Measurements from ENCODE around the gene TACC3. TPM values are rescaled to one million over a fixed set of nuclear protein-coding genes. Genes with fewer than 3 reads are reported as not detected.
A peak's percentile ranks its signal among the peaks of the same experiment; 100 is the strongest.

The TACC3 gene
- total RNA-seq, 4 donors from 2014 or later = 5.9 to 175 (median 23.1) TPM

DNA sequence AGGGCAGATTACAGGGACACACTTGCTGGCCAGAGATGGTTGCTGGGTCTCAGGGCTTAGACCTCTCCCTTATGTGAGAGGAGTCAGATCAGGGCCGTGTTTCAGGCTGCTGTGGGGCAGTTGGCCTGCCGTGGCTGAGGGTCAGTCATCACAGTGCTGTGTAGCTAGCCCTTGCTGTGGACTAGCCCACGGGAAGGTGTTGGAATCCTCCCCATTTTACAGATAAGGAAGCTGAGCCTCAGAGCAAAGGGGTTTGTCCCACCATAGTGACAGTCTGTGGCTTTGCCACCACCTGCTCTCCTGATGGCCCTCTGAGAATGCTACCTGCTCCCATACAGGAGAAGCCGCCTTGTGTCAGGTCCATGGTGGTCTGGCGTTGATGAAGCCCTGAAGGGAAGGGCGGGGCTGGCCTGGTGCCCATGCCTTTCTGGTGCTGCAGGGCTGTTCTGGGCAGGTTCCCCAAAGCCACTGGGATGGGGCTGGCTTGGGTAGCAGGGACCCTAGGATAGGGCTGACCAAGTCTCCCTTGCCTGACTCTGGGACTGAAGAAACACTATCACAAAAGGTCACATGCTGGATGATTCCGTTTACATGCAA is 34.8 kb upstream of the TACC3 start:
- in situ Hi-C loops (cut with MboI; ENCODE audit: low pct_ligation_motif_present in 1 of 4, low pct_unique_long_range_greater_than_20kb in 1 of 4, low sequenced_read_pairs in 3 of 4) = loop anchor here in 1 of 4 donors (5.0 kb wide), 1 partner anchor 46 kb away; no protein-coding TSS in a partner anchor
- no peak for DNase-seq
- peaks cover 0 to 20% (median 12%) of the 10 kb centered on the region in 4 donors for H3K4me1 ChIP-seq
- intact Hi-C loops (cut with DNase I; ENCODE audit: low total_unique reads) = no loop called here
- no peaks in the 10 kb centered on the region for H3K27me3 ChIP-seq
- 48% methylated on average over 7 of the region's 7 CpGs; no CpG with 5 or more reads in 1 of the 2 donors for WGBS, 2 donors (ENCODE audit: low coverage in 1 of 2)
- H3K36me3 ChIP-seq = peaks cover 0 to under 1% (median 0%) of the 10 kb centered on the region in 4 donors
- H3K9me3 ChIP-seq = no peaks in the 10 kb centered on the region
- no peak overlapping the region for H3K27ac ChIP-seq
- H3K4me3 ChIP-seq = no peak overlapping the region
- TF ChIP-seq EP300 (IDR thresholded peaks at IDR 0.05; ENCODE audit: low read depth) (no peak), POLR2AphosphoS5 (IDR thresholded peaks at IDR 0.05) (no peak), POLR2A (IDR thresholded peaks at IDR 0.05) (no peak)
- TF ChIP-seq, protein P1, sequence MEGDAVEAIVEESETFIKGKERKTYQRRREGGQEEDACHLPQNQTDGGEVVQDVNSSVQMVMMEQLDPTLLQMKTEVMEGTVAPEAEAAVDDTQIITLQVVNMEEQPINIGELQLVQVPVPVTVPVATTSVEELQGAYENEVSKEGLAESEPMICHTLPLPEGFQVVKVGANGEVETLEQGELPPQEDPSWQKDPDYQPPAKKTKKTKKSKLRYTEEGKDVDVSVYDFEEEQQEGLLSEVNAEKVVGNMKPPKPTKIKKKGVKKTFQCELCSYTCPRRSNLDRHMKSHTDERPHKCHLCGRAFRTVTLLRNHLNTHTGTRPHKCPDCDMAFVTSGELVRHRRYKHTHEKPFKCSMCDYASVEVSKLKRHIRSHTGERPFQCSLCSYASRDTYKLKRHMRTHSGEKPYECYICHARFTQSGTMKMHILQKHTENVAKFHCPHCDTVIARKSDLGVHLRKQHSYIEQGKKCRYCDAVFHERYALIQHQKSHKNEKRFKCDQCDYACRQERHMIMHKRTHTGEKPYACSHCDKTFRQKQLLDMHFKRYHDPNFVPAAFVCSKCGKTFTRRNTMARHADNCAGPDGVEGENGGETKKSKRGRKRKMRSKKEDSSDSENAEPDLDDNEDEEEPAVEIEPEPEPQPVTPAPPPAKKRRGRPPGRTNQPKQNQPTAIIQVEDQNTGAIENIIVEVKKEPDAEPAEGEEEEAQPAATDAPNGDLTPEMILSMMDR (IDR thresholded peaks at IDR 0.05) = no peak

DNA sequence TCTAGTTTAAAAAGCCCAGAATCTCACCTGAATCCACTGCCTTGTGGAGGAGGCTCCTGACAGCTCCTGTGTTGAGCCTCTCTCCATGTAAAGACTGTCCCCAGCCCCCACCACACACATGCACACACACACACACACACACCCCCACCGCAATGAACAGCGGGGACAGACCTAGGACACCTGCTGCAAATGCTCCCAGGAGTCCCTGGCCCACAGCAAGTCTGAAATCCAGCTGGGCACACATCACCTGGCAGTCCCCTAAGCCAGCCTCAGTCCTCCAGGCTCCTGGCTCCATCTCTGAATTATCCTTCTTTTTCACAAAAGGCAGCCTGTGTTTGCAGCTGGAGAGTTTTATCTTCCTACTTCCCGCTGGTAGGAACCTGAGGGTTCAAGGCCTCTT is 30.6 kb upstream of the TACC3 start:
- in situ Hi-C loops (cut with MboI; ENCODE audit: low pct_ligation_motif_present in 1 of 4, low pct_unique_long_range_greater_than_20kb in 1 of 4, low sequenced_read_pairs in 3 of 4) (no loop called here), intact Hi-C loops (cut with DNase I; ENCODE audit: low total_unique reads) (no loop called here)
- TF ChIP-seq POLR2A (IDR thresholded peaks at IDR 0.05) (no peak), POLR2AphosphoS5 (IDR thresholded peaks at IDR 0.05) (no peak), EP300 (IDR thresholded peaks at IDR 0.05; ENCODE audit: low read depth) (no peak)
- TF ChIP-seq, protein P1 (IDR thresholded peaks at IDR 0.05) = no peak
- H3K27me3 ChIP-seq = no peaks in the 10 kb centered on the region
- no peaks in the 10 kb centered on the region for H3K4me1 ChIP-seq
- no peaks in the 10 kb centered on the region for H3K9me3 ChIP-seq
- WGBS, 2 donors (ENCODE audit: low coverage in 1 of 2) = 100% methylated on average over 3 of the region's 3 CpGs; no CpG with 5 or more reads in 1 of the 2 donors
- no peak overlapping the region for H3K27ac ChIP-seq
- peaks cover 0 to 21% (median 9%) of the 10 kb centered on the region in 4 donors for H3K36me3 ChIP-seq
- H3K4me3 ChIP-seq = no peak overlapping the region
- DNase-seq = no peak

DNA sequence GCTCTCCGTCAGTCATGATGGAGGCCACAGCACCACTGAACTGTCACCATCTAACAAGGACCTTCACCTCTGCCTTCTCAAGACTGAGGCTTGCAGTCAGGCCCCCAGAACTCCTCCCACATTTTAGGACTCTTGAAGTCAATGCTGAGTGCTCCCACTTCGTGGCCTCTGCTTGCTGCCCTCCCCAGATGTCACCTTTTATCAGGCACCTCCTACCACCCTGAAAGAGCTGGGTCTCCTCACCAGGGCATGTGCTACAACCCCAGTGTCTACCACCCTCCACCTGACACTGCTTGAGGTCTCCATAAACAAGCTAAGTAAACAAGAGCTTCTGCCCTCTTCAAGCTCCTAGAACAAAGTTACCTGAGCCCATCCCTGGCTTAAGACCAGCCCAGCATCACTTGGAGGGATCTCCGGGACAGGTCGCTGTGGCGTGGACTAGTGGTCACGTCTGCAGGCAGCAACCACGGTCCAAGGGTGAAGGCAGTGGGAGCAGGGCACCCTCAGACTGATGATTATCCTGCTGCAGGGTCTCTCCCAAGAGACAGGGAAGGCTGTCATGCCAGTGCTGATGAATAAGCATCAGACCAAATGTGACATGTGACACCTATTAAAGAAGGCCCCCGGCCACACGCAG is 29.5 kb upstream of the TACC3 start:
- in situ Hi-C loops (cut with MboI; ENCODE audit: low pct_ligation_motif_present in 1 of 4, low pct_unique_long_range_greater_than_20kb in 1 of 4, low sequenced_read_pairs in 3 of 4) (no loop called here), intact Hi-C loops (cut with DNase I; ENCODE audit: low total_unique reads) (no loop called here)
- Histone ChIP-seq H3K9me3 (no peaks in the 10 kb centered on the region), H3K4me1 (no peaks in the 10 kb centered on the region), H3K27ac (no peak overlapping the region), H3K27me3 (no peaks in the 10 kb centered on the region), H3K36me3 (peaks cover 0 to 31% (median 11%) of the 10 kb centered on the region in 4 donors), H3K4me3 (no peak overlapping the region)
- 90% methylated on average over 8 of the region's 9 CpGs; no CpG with 5 or more reads in 1 of the 2 donors for WGBS, 2 donors (ENCODE audit: low coverage in 1 of 2)
- DNase-seq = no peak
- TF ChIP-seq POLR2A (IDR thresholded peaks at IDR 0.05) (no peak), POLR2AphosphoS5 (IDR thresholded peaks at IDR 0.05) (no peak), EP300 (IDR thresholded peaks at IDR 0.05; ENCODE audit: low read depth) (no peak)
- TF ChIP-seq, protein P1 (IDR thresholded peaks at IDR 0.05) = no peak

DNA sequence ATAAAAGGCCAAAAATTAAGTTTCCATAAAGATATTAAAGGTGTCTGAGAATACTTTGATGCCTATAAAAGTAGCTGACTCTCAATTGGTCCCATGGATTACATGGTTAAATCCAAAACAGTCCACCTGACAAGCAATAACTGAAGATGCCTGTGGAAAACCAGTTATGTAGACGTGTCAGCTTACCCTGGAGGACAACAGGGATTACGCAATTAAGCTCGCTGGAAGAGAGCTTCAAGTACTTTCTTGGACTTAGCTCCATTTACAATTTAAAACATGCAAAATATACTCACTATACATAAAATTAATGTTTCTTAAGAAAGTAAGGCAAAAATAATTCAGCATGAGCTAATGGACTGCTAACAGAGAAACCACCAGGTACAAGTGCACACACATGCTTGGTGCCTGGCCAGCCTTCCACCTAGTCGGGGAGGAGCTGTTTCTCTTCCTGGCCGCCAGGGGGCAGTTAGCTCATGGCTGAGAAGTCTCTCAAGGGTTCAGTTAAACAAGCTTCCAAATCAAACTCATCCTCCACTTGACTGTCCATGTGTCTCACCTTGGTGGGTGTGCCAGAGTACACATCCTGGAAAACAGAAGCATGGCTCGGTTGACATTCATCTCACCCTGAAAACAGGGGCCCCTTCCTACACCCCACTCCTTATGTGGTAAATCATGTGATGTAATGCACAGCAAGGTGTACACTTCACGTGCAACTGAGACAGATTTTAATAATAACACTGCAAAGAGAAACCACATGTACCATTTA is 28.0 kb upstream of the TACC3 start:
- DNase-seq = peak; percentile 77
- Histone ChIP-seq H3K4me3 (no peak overlapping the region), H3K27ac (no peak overlapping the region), H3K27me3 (no peaks in the 10 kb centered on the region), H3K36me3 (peaks cover 0 to 44% (median 17%) of the 10 kb centered on the region in 4 donors), H3K9me3 (no peaks in the 10 kb centered on the region), H3K4me1 (no peaks in the 10 kb centered on the region)
- WGBS, 2 donors (ENCODE audit: low coverage in 1 of 2) = 43 to 48% methylated on average over 6 to 7 of the region's 7 CpGs
- in situ Hi-C loops (cut with MboI; ENCODE audit: low pct_ligation_motif_present in 1 of 4, low pct_unique_long_range_greater_than_20kb in 1 of 4, low sequenced_read_pairs in 3 of 4) (no loop called here), intact Hi-C loops (cut with DNase I; ENCODE audit: low total_unique reads) (no loop called here)
- TF ChIP-seq EP300 (IDR thresholded peaks at IDR 0.05; ENCODE audit: low read depth) (no peak), POLR2AphosphoS5 (IDR thresholded peaks at IDR 0.05) (no peak), POLR2A (IDR thresholded peaks at IDR 0.05) (no peak)
- TF ChIP-seq, protein P1 (IDR thresholded peaks at IDR 0.05) = peak; percentile 89 to 93 (median 90)
